Neural cell (in vitro differentiated cells): ENCODE measurements around the gene MAML2.

Experiments used
- EP300 ChIP-seq: fragments of 450-650 bp; conservative IDR thresholded peaks from 2 replicates; pipeline ENCODE4 v1.6.1; 2014; ENCODE audit warnings: antibody characterized with exemption, mild to moderate bottlenecking, moderate library complexity; ENCODE audit not compliant: poor library complexity, severe bottlenecking
- EZH2 ChIP-seq: fragments of 200-600, 300-800 bp; shearing (Covaris generic), sonication (generic); IDR thresholded peaks from 2 replicates; pipeline ENCODE4 v1.6.1; 2014; ENCODE audit warnings: antibody characterized with exemption, low read length, borderline replicate concordance, mild to moderate bottlenecking; ENCODE audit not compliant: insufficient read depth, poor library complexity, severe bottlenecking
- MXI1 ChIP-seq: fragments of 450-650 bp; conservative IDR thresholded peaks from 2 replicates; pipeline ENCODE4 v1.6.1; 2014; ENCODE audit warnings: antibody characterized with exemption, mild to moderate bottlenecking; ENCODE audit not compliant: poor library complexity, severe bottlenecking
- POLR2AphosphoS5 ChIP-seq: IDR thresholded peaks from 2 replicates; pipeline ENCODE4 v1.6.1; 2012
- RAD21 ChIP-seq: fragments of 450-650 bp; conservative IDR thresholded peaks from 2 replicates; pipeline ENCODE4 v1.6.1; 2014; ENCODE audit warnings: antibody characterized with exemption, mild to moderate bottlenecking, moderate library complexity
- TAF1 ChIP-seq: IDR thresholded peaks from 2 replicates; pipeline ENCODE4 v1.6.1; 2012; ENCODE audit warnings: low read depth
- TF ChIP-seq, protein P1 (sequence below): fragments of 450-650 bp; IDR thresholded peaks from 2 replicates; pipeline ENCODE4 v1.5.1; 2014; ENCODE audit warnings: antibody characterized with exemption, mild to moderate bottlenecking, moderate library complexity; ENCODE audit not compliant: poor library complexity, severe bottlenecking
- TF ChIP-seq, protein P2 (sequence below): IDR thresholded peaks from 2 replicates; pipeline ENCODE4 v1.6.1; 2012; ENCODE audit warnings: borderline replicate concordance

DNA sequence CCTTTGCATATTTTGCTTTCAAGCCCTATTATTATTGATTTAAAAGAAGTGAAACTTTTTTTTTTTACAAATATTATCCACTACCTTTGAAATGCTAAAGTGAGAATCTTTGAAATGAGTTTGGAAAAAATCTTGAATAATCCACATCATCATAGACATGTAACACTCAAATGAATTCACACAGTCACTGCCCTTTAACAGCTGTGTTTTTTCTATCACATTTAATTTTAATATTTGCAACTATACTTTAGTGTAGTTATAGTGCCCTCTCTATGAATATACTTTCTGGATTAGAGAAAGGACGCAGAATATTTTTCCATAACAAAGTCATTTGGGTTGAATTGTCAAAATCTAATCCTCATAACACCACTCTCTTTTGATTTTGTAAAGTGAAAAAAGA, 381.2 kb downstream of the MAML2 start:
- TF ChIP-seq TAF1 (no peak), EZH2 (no peak), RAD21 (no peak), MXI1 (no peak), POLR2AphosphoS5 (no peak), EP300 (no peak)
- TF ChIP-seq, protein P1, sequence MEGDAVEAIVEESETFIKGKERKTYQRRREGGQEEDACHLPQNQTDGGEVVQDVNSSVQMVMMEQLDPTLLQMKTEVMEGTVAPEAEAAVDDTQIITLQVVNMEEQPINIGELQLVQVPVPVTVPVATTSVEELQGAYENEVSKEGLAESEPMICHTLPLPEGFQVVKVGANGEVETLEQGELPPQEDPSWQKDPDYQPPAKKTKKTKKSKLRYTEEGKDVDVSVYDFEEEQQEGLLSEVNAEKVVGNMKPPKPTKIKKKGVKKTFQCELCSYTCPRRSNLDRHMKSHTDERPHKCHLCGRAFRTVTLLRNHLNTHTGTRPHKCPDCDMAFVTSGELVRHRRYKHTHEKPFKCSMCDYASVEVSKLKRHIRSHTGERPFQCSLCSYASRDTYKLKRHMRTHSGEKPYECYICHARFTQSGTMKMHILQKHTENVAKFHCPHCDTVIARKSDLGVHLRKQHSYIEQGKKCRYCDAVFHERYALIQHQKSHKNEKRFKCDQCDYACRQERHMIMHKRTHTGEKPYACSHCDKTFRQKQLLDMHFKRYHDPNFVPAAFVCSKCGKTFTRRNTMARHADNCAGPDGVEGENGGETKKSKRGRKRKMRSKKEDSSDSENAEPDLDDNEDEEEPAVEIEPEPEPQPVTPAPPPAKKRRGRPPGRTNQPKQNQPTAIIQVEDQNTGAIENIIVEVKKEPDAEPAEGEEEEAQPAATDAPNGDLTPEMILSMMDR = no peak
- TF ChIP-seq, protein P2, sequence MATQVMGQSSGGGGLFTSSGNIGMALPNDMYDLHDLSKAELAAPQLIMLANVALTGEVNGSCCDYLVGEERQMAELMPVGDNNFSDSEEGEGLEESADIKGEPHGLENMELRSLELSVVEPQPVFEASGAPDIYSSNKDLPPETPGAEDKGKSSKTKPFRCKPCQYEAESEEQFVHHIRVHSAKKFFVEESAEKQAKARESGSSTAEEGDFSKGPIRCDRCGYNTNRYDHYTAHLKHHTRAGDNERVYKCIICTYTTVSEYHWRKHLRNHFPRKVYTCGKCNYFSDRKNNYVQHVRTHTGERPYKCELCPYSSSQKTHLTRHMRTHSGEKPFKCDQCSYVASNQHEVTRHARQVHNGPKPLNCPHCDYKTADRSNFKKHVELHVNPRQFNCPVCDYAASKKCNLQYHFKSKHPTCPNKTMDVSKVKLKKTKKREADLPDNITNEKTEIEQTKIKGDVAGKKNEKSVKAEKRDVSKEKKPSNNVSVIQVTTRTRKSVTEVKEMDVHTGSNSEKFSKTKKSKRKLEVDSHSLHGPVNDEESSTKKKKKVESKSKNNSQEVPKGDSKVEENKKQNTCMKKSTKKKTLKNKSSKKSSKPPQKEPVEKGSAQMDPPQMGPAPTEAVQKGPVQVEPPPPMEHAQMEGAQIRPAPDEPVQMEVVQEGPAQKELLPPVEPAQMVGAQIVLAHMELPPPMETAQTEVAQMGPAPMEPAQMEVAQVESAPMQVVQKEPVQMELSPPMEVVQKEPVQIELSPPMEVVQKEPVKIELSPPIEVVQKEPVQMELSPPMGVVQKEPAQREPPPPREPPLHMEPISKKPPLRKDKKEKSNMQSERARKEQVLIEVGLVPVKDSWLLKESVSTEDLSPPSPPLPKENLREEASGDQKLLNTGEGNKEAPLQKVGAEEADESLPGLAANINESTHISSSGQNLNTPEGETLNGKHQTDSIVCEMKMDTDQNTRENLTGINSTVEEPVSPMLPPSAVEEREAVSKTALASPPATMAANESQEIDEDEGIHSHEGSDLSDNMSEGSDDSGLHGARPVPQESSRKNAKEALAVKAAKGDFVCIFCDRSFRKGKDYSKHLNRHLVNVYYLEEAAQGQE = no peak
